PC-3 (cell line): Measurements from ENCODE around the gene DLG2. TPM values are rescaled to one million over a fixed set of nuclear protein-coding genes. Genes with fewer than 3 reads are reported as not detected.

Experiments used
- ATAC-seq: fragments of 200-7000 bp; cut with Tn5 transposase; 2 replicates; pipeline ENCODE4 v1.9.1; 2020; ENCODE audit warnings: mild to moderate bottlenecking, moderate library complexity
- BruUV-seq: library from RNA; stranded (reverse); fragments of 400-500 nt; replicated peaks from 2 replicates; lab custom pipeline; 2021; lab: Mats Ljungman, UMichigan
- CTCF ChIA-PET: fragments of 300-600 bp; sonication (Branson Sonifier 250); formaldehyde crosslinking; loops from one replicate; lab custom pipeline; 2022; ENCODE audit warnings: antibody characterized with exemption; lab: Charles Lee
- POLR2A ChIA-PET: fragments of 300-600 bp; sonication (Branson Sonifier 250); formaldehyde crosslinking; loops from one replicate; lab custom pipeline; 2022; ENCODE audit warnings: antibody characterized with exemption; ENCODE audit not compliant: unreplicated experiment; lab: Charles Lee
- DNase-seq: peaks from one replicate; pipeline ENCODE4 v3.0.0-alpha.2; 2015
- H2AFZ ChIP-seq: fragments of 300-600 bp; sonication (generic); 2 replicates; pipeline ENCODE4 v1.6.0; 2016; ENCODE audit warnings: antibody characterized with exemption, low read length
- H3F3A ChIP-seq: fragments of 300-600 bp; sonication (generic); one replicate; pipeline ENCODE4 v1.6.0; 2017; ENCODE audit warnings: antibody characterized with exemption, low read length, control low read depth, mild to moderate bottlenecking; ENCODE audit not compliant: unreplicated experiment
- H3K27ac ChIP-seq: fragments of 300-600 bp; sonication (generic); 2 replicates; pipeline ENCODE4 v1.5.1; 2016; ENCODE audit warnings: mild to moderate bottlenecking, low read length
- H3K27me3 ChIP-seq: fragments of 300-600 bp; sonication (generic); 2 replicates; pipeline ENCODE4 v1.6.1; 2016; ENCODE audit warnings: low read length, mixed read lengths
- H3K36me3 ChIP-seq: fragments of 300-600 bp; sonication (generic); 2 replicates; pipeline ENCODE4 v1.6.1; 2016; ENCODE audit warnings: low read depth, mixed run types, low read length, mixed read lengths
- H3K4me1 ChIP-seq: fragments of 300-600 bp; sonication (generic); 2 replicates; pipeline ENCODE4 v1.5.1; 2016; ENCODE audit warnings: low read length; ENCODE audit not compliant: insufficient read depth
- H3K4me2 ChIP-seq: fragments of 300-600 bp; sonication (generic); 2 replicates; pipeline ENCODE4 v1.6.0; 2016; ENCODE audit warnings: low read length
- H3K4me3 ChIP-seq: fragments of 300-600 bp; sonication (generic); 2 replicates; pipeline ENCODE4 v1.5.1; 2016; ENCODE audit warnings: mild to moderate bottlenecking, low read length, mixed read lengths
- H3K79me2 ChIP-seq: fragments of 300-600 bp; sonication (generic); 2 replicates; pipeline ENCODE4 v1.6.1; 2017; ENCODE audit warnings: low read length, mixed read lengths
- H3K9ac ChIP-seq: fragments of 300-600 bp; sonication (generic); 2 replicates; pipeline ENCODE4 v1.6.0; 2016; ENCODE audit warnings: mild to moderate bottlenecking, low read length
- H3K9me2 ChIP-seq: fragments of 300-600 bp; sonication (generic); replicated peaks from 2 replicates; pipeline ENCODE4 v1.6.1; 2016; ENCODE audit warnings: mixed run types, low read length, mixed read lengths
- H3K9me3 ChIP-seq: fragments of 300-600 bp; sonication (generic); 2 replicates; pipeline ENCODE4 v1.6.1; 2016; ENCODE audit warnings: low read length, mixed read lengths
- H4K20me1 ChIP-seq: fragments of 300-600 bp; sonication (generic); 2 replicates; pipeline ENCODE4 v1.6.1; 2016; ENCODE audit warnings: low read length, mixed read lengths
- CTCF ChIP-seq: fragments of 300-600 bp; sonication (generic); conservative IDR thresholded peaks from 2 replicates; pipeline ENCODE4 v1.5.1; 2017; ENCODE audit warnings: antibody characterized with exemption, low read depth, mild to moderate bottlenecking, low read length
- EZH2 ChIP-seq: fragments of 300-600 bp; sonication (generic); IDR thresholded peaks from one replicate; pipeline ENCODE4 v1.6.1; 2017; ENCODE audit warnings: antibody characterized with exemption, mild to moderate bottlenecking, low read length; ENCODE audit not compliant: unreplicated experiment
- EZH2phosphoT487 ChIP-seq: fragments of 300-600 bp; sonication (generic); IDR thresholded peaks from 2 replicates; pipeline ENCODE4 v1.6.1; 2018; ENCODE audit warnings: mild to moderate bottlenecking, antibody characterized with exemption, low read length, borderline replicate concordance
- intact Hi-C: fragments of 100-400 bp; cut with micrococcal nuclease; formaldehyde crosslinking; loops from 2 replicates; pipeline ENCODE4 v1.9.0; 2023
- total RNA-seq: library from RNA; depleted of rRNA; stranded (reverse); fragments of >200 nt; gene quantifications from 2 replicates; pipeline ENCODE4 v1.2.3, GENCODE V29; 2014

The DLG2 gene
- total RNA-seq, 1 experiment from 2014 or later: 0.58 TPM

GRCh38 chr11:83522911-83523310 lies 2104.2 kb downstream of the DLG2 start:
- H3K27ac ChIP-seq: no peak overlapping the region
- no peak overlapping the region for H3K4me3 ChIP-seq
- no peaks in the 10 kb centered on the region for H3K9me2 ChIP-seq
- no peaks in the 10 kb centered on the region for H4K20me1 ChIP-seq
- no peak overlapping the region for H3K4me2 ChIP-seq
- BruUV-seq: no TSS peak
- H3K4me1 ChIP-seq: no peaks in the 10 kb centered on the region
- H3K36me3 ChIP-seq: no peaks in the 10 kb centered on the region
- H3K27me3 ChIP-seq: peaks cover 8% of the 10 kb centered on the region
- H3K9ac ChIP-seq: no peak overlapping the region
- ChIA-PET CTCF (no interaction called here), POLR2A (no interaction called here)
- H3K79me2 ChIP-seq: no peaks in the 10 kb centered on the region
- intact Hi-C loops: no loop called here
- no peaks in the 10 kb centered on the region for H3K9me3 ChIP-seq
- ATAC-seq (no peak), DNase-seq (no peak)
- TF ChIP-seq EZH2 (no peak), EZH2phosphoT487 (no peak), CTCF (no peak)
- no peak overlapping the region for H2AFZ ChIP-seq
- H3F3A ChIP-seq: no peaks in the 10 kb centered on the region

GRCh38 chr11:83521647-83522596 lies 2105.2 kb downstream of the DLG2 start:
- Histone ChIP-seq H3K9me2 (no peaks in the 10 kb centered on the region), H3K4me2 (no peak overlapping the region), H4K20me1 (no peaks in the 10 kb centered on the region), H3K4me1 (no peaks in the 10 kb centered on the region), H3K4me3 (no peak overlapping the region), H3K27me3 (peaks cover 8% of the 10 kb centered on the region), H3K27ac (no peak overlapping the region), H3F3A (no peaks in the 10 kb centered on the region), H3K79me2 (no peaks in the 10 kb centered on the region), H3K36me3 (no peaks in the 10 kb centered on the region), H3K9ac (no peak overlapping the region), H3K9me3 (no peaks in the 10 kb centered on the region), H2AFZ (no peak overlapping the region)
- no TSS peak for BruUV-seq
- intact Hi-C loops: no loop called here
- TF ChIP-seq CTCF (peak; percentile 36), EZH2 (no peak)
- ATAC-seq (peak; percentile 49; the same call in 1 of the 2 replicates), DNase-seq (peak; percentile 15)
- POLR2A ChIA-PET: no interaction called here
- CTCF ChIA-PET: no interaction called here

DNA sequence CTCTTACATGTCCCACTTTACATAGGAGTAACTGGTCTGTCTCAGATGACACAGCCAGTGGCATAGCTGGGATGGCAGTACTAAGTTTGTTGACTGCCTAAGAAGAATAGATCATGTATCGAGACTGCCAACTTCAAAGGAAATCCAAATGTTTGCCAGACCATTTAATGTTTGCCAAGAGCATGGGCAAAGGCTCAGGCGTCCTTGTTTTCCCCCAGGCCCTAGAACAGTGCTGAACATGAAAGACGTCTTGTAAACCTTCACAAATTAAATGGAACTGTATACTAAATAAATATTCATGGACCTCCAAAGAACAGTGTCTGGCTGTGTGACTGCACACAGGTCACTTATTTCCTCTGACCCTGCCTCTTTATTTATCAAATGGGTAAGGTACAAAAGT lies 2106.3 kb downstream of the DLG2 start:
- Histone ChIP-seq H3K9me2 (no peaks in the 10 kb centered on the region), H3K79me2 (no peaks in the 10 kb centered on the region), H2AFZ (no peak overlapping the region), H3F3A (no peaks in the 10 kb centered on the region), H3K4me2 (no peak overlapping the region), H3K36me3 (no peaks in the 10 kb centered on the region), H4K20me1 (no peaks in the 10 kb centered on the region), H3K27ac (no peak overlapping the region), H3K9ac (no peak overlapping the region), H3K4me1 (no peaks in the 10 kb centered on the region), H3K27me3 (peaks cover 6% of the 10 kb centered on the region), H3K9me3 (no peaks in the 10 kb centered on the region), H3K4me3 (no peak overlapping the region)
- DNase-seq (no peak), ATAC-seq (no peak)
- no peak for TF ChIP-seq EZH2
- no peak for TF ChIP-seq CTCF
- TF ChIP-seq EZH2phosphoT487: no peak
- ChIA-PET CTCF (no interaction called here), POLR2A (no interaction called here)
- no TSS peak for BruUV-seq
- intact Hi-C loops: no loop called here
